ENCODE measurements around the gene EIF1. TPM values are rescaled to one million over a fixed set of nuclear protein-coding genes. Genes with fewer than 3 reads are reported as not detected.

Gene EIF1
- total and polyA plus RNA-seq, 2 of the 8 experiments (the other 6 are each of a cell fraction or from before 2014, with no cell fraction given), result 175 to 539 TPM

DNA sequence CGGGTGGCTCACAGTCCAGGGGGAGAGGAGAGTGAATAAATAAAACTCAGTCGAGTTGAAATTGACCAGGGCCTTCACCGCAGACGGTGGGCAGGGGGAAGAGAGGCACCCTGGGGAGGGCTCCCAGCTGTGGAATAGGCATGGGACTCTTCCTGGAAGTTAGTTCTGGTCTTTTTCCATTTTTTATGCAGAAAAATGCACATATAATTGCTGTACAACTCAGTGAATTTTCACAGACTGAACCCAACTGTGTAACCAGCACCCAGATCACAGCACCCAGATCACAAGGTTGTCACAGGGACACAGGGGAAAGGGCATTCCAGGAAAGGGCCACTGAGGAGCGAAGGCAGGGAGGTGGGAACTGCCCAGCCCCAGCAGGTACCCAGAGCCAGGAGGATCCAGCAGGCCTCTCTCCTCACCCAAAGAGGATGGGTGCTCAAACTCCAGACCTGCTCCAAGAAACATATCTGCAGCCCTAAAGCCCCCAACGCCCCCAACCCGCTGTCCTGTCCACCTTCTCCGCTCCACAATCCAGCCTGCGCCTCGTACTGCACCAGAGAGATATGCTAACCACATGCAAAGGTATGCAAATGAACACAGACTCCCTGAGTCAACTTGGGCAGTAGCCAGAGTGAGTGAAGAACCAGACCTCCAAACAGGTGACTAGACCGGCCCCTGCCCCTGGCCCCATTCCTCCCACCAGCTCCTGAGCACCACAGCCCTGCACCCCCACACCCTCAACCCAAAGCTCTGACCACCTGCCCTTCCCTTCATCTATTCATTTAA lies 29.1 kb upstream of the EIF1 start:
- H3K18ac ChIP-seq (ENCODE audit: extremely low read depth, low read length), result no peak overlapping the region
- FAIRE-seq, result no peak
- POLR2A ChIA-PET (ENCODE audit: partially characterized antibody), result interaction anchor here (0.8 to 1.5 kb wide), 4 partner anchors 20 to 110 kb away, joined by 3 to 5 read pairs (median 4); no protein-coding TSS in a partner anchor

More for the DNA sequence above, 29.1 kb upstream of the EIF1 start:
- Histone ChIP-seq H2AFZ (ENCODE audit: low read length) (no peak overlapping the region), H3K4me3 (ENCODE audit: extremely low read depth in 1 of 4, insufficient read depth in 2 of 4, low read depth in 3 of 4, low read length in 4 of 4) (no peak overlapping the region), H2BK120ac (replicated peaks; ENCODE audit: low read depth, low read length) (no peak overlapping the region), H2AK5ac (ENCODE audit: low read depth, low read length) (no peak overlapping the region), H3K23ac (ENCODE audit: insufficient read length) (no peak overlapping the region), H3K4me1 (replicated peaks in 1 of 4; ENCODE audit: control insufficient read depth in 3 of 4, insufficient read depth in 4 of 4, low read length in 3 of 4) (peaks cover 0 to 15% (median 5%) of the 10 kb centered on the region in 4 experiments; a peak in 5 of 7 replicates), H3K9ac (replicated peaks in 1 of 4; ENCODE audit: extremely low read depth in 1 of 4, low read depth in 3 of 4, low read length in 3 of 4) (no peak overlapping the region), H3K23me2 (ENCODE audit: low read depth, low read length) (0 out of 2 replicates have a peak, but pooled peaks cover 3% of the 10 kb centered on the region), H4K20me1 (replicated peaks in 1 of 2; ENCODE audit: control insufficient read depth in 1 of 2, insufficient read depth in 2 of 2, low read length in 2 of 2) (no peaks in the 10 kb centered on the region), H3K27ac (ENCODE audit: low read depth, low read length) (no peak overlapping the region), H2BK15ac (ENCODE audit: low read length) (0 out of 2 replicates have a peak overlapping the region, but pooled peaks have one; percentile 61), H3K79me2 (ENCODE audit: control insufficient read depth in 1 of 2, insufficient read depth in 2 of 2, low read length in 2 of 2) (no peaks in the 10 kb centered on the region), H3K79me1 (ENCODE audit: low read depth, low read length) (no peaks in the 10 kb centered on the region), H3K9me3 (ENCODE audit: insufficient read depth in 2 of 2, low read depth in 1 of 2, low read length in 1 of 2) (no peaks in the 10 kb centered on the region), H3K36me3 (ENCODE audit: control insufficient read depth in 2 of 4, insufficient read depth in 4 of 4, low read length in 3 of 4) (no peaks in the 10 kb centered on the region), H3K27me3 (replicated peaks in 1 of 4; ENCODE audit: control insufficient read depth in 3 of 4, extremely low read depth in 1 of 4, insufficient read depth in 3 of 4, low read length in 3 of 4) (no peaks in the 10 kb centered on the region; a peak in 2 of 7 replicates), H4K5ac (ENCODE audit: insufficient read length, low read depth, low read length) (no peak overlapping the region), H3K14ac (ENCODE audit: insufficient read length) (no peak overlapping the region), H2BK5ac (ENCODE audit: low read depth, low read length) (no peak overlapping the region), H3K4me2 (ENCODE audit: insufficient read depth in 1 of 2, low read depth in 2 of 2, low read length in 2 of 2) (no peak overlapping the region), H3K56ac (replicated peaks; ENCODE audit: insufficient read length, low read depth, low read length) (no peak overlapping the region), H4K91ac (replicated peaks; ENCODE audit: insufficient read length, low read length) (no peak overlapping the region), H2BK20ac (ENCODE audit: low read length) (no peak overlapping the region), H4K8ac (ENCODE audit: extremely low read depth, insufficient read depth, low read length) (peak overlapping the region; percentile 69; the same call in 1 of the 2 replicates), H3K4ac (replicated peaks; ENCODE audit: insufficient read length, low read depth, low read length) (no peak overlapping the region), H2BK12ac (ENCODE audit: low read depth, low read length) (no peak overlapping the region)
- 86% methylated on average over 11 of the region's 11 CpGs; no CpG with 5 or more reads in 1 of the 2 experiments for WGBS, 2 experiments (ENCODE audit: extremely low coverage in 1 of 2, insufficient coverage in 1 of 2, insufficient read length in 1 of 2, insufficient replicate concordance in 2 of 2, low coverage in 1 of 2, low lambda C conversion rate in 2 of 2, missing lambda C conversion rate in 1 of 2)
- DNase-seq (ENCODE audit: low read depth in 1 of 2, low spot score in 2 of 2), result no peak
- TF ChIP-seq CREB1 (IDR thresholded peaks at IDR 0.05), result no peak
- no peak for TF ChIP-seq SUZ12 (IDR thresholded peaks at IDR 0.05; ENCODE audit: low read length)
- TF ChIP-seq EP300 (IDR thresholded peaks at IDR 0.05; ENCODE audit: borderline replicate concordance in 1 of 2, low read depth in 2 of 2, low read length in 2 of 2), result no peak
- TF ChIP-seq PHF8 (conservative IDR thresholded peaks at IDR 0.05; ENCODE audit: low read depth, low read length), result no peak
- no peak for TF ChIP-seq POLR2AphosphoS5 (IDR thresholded peaks at IDR 0.05; ENCODE audit: low read depth, low read length)
- TF ChIP-seq HDAC6 (IDR thresholded peaks at IDR 0.05; ENCODE audit: low read depth, low read length), result no peak
- no peak for TF ChIP-seq SAP30 (IDR thresholded peaks at IDR 0.05; ENCODE audit: insufficient read depth, insufficient replicate concordance, low read length)
- CTCF ChIA-PET (ENCODE audit: partially characterized antibody), result interaction anchor here (0.6 to 12.1 kb wide), 7 partner anchors 11 to 227 kb away, joined by 3 to 338 read pairs (median 4); partner anchors contain the start of gene KRT19
